ACHN (cell line): ENCODE data around the gene PLVAP.

Experiments
- DNase-seq: peaks from one replicate; pipeline ENCODE4 v3.0.0-alpha.2; 2015
- in situ Hi-C: cut with HindIII; loops from 2 replicates; pipeline ENCODE4 v1.10.0; 2017; ENCODE audit warnings: low sequenced_read_pairs, low pct_ligation_motif_present, low pct_unique_long_range_greater_than_20kb

PLVAP gene

DNA sequence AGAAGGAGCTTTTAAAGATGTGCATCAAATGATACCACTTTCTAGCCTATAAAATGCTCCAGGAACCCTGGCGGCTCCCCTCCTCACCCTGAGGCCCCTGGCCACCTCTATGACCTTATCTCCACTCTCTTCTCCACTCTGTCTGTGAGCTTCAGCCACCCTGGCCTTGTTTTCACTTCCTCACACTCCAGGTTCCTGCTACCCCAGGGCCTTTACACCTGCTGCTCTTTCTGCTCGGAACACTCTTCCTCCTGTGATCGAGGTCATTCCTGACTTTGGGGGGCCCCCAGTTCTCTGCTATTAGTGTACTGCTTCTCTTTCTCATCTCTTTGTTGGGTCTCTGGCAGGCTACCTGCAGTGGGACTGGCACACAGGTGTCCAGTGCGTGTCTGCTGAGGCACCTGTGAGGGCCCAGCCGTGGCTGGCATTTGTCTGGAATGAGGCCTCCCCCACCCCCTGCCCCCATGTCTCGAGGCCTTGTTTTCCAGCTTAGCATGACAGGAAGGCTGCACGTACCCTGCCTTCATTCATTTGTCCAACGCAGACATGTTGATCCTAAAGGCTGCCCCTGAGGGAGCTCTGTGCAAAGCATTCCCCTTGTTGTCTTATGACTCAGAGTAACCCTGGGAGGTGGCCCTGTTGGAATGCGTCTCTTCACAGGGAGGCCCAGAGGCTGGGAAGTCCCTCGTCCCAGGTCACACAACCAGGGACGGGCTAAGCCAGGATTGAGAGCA, 65.5 kb downstream of the PLVAP start:
- DNase-seq: peak; percentile 81
- in situ Hi-C loops: no loop called here

DNA sequence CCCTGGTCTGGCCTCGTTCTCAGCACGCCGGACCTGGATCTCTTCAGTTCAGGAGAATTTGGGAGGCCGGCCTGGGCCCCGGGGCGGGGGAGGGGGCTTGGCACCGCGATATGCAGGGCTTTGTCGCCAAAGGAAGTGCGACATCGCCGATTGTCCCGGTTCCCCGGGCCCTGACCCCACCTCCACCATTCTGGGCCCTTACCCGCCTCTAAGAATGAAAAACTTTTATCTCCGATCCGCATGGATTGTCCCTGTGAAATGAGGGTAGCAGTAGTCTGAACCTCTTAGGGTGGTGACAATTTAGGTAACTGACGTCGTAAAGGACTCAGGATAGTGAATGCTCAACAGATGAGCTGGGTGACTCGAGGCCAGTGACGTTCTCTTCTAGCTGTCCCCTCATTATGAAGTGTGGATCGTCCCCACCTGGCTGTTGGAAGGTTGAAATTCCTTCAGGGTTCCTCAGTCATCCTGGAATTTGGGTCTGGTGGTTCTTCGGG, 67.1 kb downstream of the PLVAP start:
- in situ Hi-C loops: no loop called here
- no peak for DNase-seq

DNA sequence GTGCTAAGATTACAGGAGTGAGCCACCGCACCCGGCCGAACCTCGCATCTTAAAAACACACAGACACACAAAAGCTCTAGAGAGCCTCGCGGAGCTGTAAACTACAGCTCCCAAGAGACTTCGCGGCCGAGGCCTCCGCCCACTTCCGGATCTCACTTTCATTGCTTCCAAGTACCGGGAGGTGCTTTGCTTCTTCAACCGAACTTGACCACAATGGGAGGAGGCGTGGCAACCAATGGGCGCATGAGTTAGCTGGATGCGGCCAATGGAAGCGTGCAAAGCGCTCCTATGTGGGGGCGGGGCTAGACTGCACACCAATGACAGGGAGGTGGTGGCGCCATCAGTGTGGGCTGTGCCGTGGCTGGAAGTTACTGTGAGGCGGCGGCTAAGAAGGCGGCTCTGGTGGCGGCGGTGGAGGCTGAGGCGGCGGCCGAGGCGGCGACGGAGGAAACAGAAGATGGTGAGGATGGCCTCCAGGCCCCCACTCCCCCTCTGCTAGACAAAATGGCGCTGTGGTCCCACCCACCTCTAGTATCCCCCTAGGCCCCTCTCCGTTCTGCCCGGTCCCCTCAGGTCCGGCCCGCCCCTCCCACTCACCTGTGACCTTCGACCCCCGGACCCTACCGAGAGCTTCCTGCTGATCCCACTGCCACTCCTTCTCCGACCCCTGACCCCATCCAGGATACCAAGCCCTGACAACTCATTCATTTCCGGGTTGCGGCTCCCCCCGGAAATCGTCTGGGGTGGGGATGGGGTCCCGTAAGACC, 67.8 kb downstream of the PLVAP start, which contains the start of gene DDA1:
Gene DDA1, plus strand, starts transcription at position 366 of the 767 bp plus-strand sequence. Its CDS starts 92 bp downstream, at position 458.
- in situ Hi-C loops: no loop called here
- peak; percentile 99 for DNase-seq

DNA sequence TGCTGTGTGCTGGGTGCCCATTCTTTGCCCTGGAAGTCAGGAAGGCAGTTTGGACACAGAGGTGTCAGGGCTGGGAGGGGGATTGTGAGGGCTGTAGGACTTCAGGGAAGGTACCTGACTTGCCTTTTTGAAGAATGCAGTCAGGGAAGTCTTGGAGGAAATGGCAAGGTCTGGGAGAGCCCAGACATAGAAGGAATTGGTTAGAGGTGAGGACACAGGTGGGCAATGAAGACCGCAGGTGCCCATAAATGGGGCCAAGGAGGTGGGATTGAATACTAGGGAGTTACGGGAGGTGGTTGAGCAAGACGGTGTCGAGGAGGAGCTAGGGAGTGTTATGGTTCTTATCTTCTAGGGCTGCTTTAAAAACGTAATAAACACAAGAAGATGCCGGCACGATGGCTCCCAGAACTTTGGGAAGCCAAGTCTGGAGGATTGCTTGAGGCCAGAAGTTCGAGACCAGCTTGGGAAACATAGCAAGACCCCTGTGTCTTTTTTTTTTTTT, 69.2 kb downstream of the PLVAP start:
- in situ Hi-C loops: no loop called here
- no peak for DNase-seq

DNA sequence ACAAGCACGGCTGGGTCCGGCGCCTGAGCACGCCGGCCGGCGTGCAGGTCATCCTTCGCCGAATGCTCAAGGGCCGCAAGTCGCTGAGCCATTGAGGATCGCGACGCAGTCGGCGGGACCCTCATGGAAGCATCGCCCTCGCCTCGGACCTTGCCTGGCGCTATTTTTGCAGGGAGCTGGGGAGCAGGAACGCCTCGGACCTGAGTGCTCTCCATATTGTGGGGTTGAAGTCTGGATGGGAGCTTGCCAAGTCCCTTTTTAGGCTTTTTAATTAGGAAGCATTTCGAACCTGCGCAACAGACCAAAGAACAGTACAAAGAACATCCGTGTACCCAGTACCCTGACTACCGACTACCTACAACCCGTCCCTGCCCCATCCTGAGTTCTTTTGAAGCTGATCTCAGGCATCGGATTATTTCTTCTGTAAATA, 70.8 kb downstream of the PLVAP start:
- in situ Hi-C loops: no loop called here
- DNase-seq: no peak

DNA sequence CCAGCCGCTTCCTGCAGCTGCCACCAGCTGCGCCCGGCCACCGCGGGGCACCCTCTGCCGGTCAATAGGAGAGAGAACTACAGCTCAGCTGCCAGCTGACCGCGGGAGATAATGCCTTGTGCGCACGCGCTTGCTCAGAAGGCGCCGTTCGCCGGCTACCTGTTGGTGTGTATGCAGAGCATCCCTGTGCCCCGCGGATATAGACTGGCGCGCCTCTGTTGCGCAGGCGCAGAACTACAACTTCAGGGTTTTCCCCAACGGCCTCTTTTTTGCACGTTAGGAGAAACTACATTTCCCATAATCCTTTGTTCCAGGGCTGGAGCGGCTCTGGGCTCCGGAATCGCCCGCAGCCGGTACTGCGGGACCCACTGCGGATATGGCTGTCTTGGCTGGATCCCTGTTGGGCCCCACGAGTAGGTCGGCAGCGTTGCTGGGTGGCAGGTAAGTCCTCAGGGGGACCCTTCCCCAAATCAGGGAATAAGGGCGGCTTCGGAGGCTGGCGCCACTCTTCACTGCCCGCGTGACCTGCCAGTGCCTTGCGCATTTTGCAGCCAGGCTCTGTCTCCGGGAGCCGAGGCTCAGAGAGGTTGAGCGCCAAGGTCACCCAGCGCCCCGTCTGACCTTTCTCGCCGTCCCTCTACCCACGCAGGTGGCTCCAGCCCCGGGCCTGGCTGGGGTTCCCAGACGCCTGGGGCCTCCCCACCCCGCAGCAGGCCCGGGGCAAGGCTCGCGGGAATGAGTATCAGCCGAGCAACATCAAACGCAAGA, 71.4 kb downstream of the PLVAP start, which contains the start of gene MRPL34:
Gene MRPL34, plus strand, starts transcription at position 356 of the 768 bp plus-strand sequence. Its CDS starts 21 bp downstream, at position 377.
- peak; percentile 97 for DNase-seq
- in situ Hi-C loops: no loop called here

DNA sequence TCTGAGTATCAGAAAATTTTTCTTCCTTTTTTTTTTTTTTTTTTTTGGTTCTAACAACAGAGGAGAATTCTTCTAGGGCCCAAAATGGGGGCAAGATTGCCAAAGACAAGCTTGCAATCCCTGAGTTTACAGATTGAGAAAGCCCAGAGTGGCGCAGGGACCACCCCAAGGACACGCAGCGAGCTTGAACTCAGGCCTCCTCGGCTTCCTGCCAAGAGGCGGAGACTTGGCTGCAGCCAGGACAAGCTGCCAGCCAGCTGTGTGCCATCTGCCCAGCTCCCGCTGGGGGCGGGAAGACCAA, 72.0 kb downstream of the PLVAP start:
- in situ Hi-C loops: no loop called here
- no peak for DNase-seq

DNA sequence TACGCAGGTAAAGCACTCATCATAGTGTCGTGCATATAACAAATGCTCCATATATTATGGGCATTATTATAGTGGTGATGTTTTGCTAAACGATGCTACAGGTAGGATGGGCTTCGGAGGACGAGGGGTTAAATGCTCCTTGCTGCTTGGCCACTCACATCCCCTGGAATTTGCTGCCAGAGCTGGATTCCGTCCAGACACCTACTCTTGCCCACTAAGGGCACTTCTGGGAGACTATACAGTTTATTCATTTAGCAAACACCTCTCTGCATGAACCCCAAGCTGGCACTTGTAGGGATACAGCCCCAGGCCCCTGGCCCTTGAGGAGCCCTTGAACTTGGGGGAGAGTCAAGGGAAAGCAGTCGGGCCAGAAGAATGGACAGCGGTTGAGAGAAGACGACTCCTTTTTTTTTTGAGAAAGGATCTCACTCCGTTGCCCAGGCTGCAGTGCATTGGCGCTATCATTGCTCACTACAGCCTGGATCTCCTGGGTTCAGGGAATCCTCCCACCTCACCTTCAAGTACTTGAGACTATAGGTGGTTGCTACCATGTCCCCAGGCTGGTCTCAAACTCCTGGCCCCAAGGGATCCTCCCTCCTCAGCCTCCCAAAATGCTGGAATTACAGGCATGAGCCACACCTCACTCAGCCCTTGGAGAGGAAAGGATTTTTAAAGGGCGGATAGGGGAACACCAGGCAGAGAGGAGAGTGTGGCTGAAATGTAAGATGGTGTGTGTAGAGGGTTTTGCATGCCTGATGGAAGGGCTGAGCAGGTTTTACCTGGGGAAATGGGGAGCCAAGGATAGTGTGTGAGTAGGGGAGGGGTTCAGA, 72.5 kb downstream of the PLVAP start:
- DNase-seq: peak; percentile 22
- in situ Hi-C loops: no loop called here

DNA sequence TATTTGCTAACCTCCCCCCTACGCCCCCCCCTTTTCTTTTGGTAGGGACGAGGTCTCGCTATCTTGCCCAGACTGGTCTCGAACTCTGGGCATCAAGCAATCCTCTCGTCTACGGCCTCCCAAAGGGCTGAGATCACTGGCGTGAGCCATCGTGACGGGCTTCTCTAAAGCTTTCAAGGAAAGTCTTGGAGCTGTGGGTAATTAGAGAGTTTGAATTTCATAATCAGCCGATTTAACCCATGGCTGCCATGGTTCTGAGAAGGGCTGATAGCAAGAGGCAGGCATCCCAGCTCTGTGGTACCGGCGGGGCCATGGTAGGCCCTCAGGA, 73.2 kb downstream of the PLVAP start:
- in situ Hi-C loops: no loop called here
- DNase-seq: no peak

DNA sequence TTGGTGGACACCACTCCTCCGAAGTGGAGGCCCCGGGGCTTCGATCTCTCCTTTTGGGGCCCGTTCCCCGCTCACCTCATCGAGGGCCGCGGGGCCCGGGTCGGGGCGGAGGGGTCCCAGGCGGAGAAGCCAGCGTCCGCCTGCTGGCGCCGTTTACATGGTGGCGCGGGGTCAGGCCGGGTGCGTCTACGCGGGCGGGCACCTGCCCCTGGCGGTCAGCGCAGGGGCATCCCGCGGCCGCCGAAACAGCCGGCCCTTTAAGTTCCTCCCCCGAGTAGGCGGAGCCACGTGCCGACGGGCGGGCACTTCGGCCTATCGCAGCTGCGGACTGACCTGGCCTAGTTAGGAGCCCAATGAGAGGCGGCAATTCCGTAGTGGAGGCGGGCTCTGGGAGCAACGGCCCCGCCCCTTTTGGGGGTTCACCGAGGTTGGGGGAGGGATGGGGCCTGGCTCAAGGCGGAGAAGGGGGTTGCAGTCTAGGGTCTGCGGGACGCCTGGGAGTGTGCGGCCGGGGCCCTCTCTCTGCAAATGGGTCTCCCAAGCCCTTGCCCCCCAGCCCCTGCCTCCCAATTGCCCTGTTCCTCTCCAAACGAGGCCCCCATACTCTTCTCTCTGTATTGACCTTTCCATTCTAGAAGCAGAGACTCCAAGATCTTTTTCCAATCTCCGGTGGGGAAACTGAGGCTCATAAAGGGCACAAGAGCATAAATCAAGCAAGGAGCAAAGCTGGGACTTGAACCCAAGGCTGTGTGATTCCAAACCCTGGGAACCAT, 73.8 kb downstream of the PLVAP start, which contains the start of gene ABHD8:
Gene ABHD8, minus strand, starts transcription at position 259 of the 773 bp plus-strand sequence. CDS start 1,809 bp downstream, outside the sequence.
- in situ Hi-C loops: no loop called here
- peak; percentile 94 for DNase-seq

DNA sequence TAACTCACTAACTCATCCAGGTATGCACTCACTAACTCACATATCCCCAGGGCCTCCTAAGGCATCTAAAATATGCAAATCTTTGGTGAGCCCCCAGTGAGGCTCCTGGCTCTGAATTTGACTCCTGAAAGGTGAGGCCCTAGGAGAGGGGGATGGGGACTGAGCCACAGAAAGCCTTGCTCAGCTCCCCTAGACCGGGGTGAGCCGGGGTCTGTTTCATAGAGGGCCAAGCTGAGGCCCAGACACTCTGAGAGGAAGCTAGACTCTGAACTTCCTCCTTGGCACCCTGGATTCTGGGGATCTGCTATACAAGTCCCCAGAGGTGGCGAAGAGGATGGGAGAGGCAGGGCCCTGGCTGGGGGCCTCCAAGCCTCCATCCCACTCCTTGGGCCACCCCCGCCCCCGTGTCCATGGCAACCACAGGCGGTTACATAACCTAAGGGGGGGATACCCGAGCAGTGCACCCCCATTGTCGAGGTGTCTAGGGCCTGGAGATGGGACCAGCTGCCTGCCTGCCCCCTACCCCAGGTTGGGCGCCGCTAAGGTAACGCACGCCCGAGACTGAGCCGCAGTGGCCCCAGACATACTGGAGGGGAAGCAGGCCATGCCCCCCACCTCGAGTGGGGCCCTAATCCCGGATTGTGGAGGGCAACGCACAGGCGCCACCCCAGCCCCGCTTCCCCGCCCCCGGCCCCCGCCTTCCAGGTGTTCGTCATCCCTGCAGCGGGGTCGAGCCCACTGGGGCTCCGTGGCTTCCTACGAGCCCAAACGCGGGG, 74.6 kb downstream of the PLVAP start:
- no peak for DNase-seq

More for the DNA sequence above, 74.6 kb downstream of the PLVAP start:
- in situ Hi-C loops: no loop called here
